Mesodermal cell (in vitro differentiated cells): ENCODE data around the gene NRDE2.
"Not testable (repeated sequence)": the region's sequence is repeated elsewhere in the genome, so short reads cannot be mapped to it uniquely, and the experiment has no call there.

ENCODE experiments used
- H3K27ac ChIP-seq: 2 replicates; pipeline ENCODE4 v1.7.0; 2013; ENCODE audit warnings: mild to moderate bottlenecking, low read depth, low read length, moderate library complexity; ENCODE audit not compliant: severe bottlenecking
- H3K36me3 ChIP-seq: 2 replicates; pipeline ENCODE4 v1.7.1; 2013; ENCODE audit warnings: mild to moderate bottlenecking, low read length, moderate library complexity; ENCODE audit not compliant: control insufficient read depth, insufficient read depth
- H3K4me1 ChIP-seq: one replicate; pipeline ENCODE4 v1.7.1; 2013; ENCODE audit warnings: mild to moderate bottlenecking, low read length; ENCODE audit not compliant: insufficient read depth, control insufficient read depth, poor library complexity, severe bottlenecking
- H3K4me3 ChIP-seq: 2 replicates; pipeline ENCODE4 v1.7.0; 2013; ENCODE audit warnings: low read length, control low read depth, mild to moderate bottlenecking; ENCODE audit not compliant: insufficient read depth, poor library complexity, severe bottlenecking; ENCODE audit errors: extremely low read depth
- H3K9me3 ChIP-seq: 2 replicates; pipeline ENCODE4 v1.7.1; 2013; ENCODE audit warnings: mild to moderate bottlenecking, low read length, moderate library complexity; ENCODE audit not compliant: control insufficient read depth
- WGBS, 2 experiments: methylation state at CpG; one replicate each; pipeline ENCODE4 v1.1.5; 2013; ENCODE audit warnings: missing lambda C conversion rate in 2 of 2; ENCODE audit not compliant: insufficient coverage in 2 of 2; 5-methylcytosine and 5-hydroxymethylcytosine counted together

The NRDE2 gene

DNA sequence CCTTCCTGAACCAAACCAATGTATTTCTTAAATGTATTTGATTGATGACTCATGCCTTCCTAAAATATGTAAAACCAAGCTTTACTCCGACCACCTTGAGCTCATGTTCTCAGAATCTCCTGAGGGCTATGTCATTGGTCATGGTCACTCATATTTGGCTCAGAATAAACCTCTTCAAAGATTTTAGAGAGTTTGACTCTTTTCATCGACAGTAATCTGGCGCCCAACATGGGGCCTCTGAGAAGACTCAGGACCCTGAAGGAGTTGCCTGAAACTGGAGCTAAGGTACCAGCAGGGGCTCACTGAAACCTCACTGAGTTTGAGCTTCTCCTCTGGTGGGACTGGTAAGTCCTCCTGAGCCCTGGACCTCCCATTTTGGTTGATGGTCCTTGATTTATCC is 92.6 kb downstream of the NRDE2 start:
- Histone ChIP-seq H3K36me3 (no peaks in the 10 kb centered on the region), H3K4me1 (no peaks in the 10 kb centered on the region), H3K9me3 (peaks cover 35% of the 10 kb centered on the region), H3K27ac (no peak overlapping the region), H3K4me3 (no peak overlapping the region)
- WGBS, 2 experiments = 67 to 75% methylated on average over 3 of the region's 3 CpGs

DNA sequence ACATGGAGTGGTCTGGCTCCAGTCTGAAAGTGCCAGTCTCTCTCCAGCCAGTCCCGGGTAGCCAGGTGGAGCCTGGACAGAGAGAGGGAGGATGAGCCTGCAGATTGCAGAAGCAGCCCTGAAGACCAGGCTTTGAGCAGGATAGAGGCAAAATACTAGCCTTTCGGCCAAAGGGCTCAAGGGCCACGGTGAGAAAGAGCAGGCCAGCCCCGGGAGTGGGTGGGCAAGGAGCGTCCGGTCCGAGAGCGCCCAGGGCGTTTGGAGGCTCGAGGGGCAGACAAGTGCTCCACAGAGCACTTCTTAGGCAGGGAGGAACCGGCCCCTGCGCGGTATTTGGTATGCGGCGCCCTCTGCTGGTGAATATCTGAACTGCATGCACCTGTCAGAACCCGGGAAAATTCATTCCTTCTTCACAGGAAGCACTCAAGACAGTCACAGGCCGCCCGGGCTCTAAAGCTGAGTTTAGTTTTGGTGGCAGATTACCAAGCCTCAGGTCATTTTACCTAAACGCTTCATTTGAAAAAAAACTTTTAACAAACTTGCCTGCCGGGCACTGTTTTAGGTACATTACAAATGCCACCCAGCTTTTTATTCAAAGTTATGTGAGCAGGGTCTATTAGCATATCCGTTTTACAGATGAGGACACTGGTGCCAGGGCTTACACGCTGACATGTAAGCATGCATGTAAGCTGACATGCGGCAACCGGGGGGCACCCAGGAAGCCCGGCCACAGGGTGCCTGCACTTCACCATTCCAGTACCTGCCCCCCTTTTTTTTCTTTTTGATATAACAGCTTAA is 96.4 kb downstream of the NRDE2 start:
- Histone ChIP-seq H3K36me3 (no peaks in the 10 kb centered on the region), H3K9me3 (peaks cover 26% of the 10 kb centered on the region), H3K4me3 (no peak overlapping the region), H3K27ac (no peak overlapping the region), H3K4me1 (no peaks in the 10 kb centered on the region)
- 17 to 26% methylated on average over 19 to 20 of the region's 25 CpGs for WGBS, 2 experiments

DNA sequence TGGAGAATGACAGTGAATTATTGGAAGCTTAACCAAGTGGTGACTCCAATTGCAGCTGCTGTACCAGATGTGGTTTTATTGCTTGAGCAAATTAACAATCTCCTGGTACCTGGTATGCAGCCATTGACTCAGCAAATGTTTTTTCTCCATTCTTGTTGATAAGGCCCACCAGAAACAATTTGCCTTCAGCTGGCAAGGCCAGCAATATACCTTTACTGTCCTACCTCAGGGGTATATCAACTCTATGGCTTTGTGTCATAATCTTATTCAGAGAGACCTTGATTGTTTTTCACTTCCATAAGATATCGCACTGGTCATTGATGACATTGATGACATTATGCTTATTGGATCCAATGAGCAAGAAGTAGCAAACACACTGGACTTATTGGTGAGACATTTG is 101.8 kb downstream of the NRDE2 start:
- H3K9me3 ChIP-seq, H3K4me1 ChIP-seq, H3K36me3 ChIP-seq, H3K27ac ChIP-seq, H3K4me3 ChIP-seq: not testable (repeated sequence)
- 100% methylated on average over 1 of the region's 1 CpG for WGBS, 2 experiments

DNA sequence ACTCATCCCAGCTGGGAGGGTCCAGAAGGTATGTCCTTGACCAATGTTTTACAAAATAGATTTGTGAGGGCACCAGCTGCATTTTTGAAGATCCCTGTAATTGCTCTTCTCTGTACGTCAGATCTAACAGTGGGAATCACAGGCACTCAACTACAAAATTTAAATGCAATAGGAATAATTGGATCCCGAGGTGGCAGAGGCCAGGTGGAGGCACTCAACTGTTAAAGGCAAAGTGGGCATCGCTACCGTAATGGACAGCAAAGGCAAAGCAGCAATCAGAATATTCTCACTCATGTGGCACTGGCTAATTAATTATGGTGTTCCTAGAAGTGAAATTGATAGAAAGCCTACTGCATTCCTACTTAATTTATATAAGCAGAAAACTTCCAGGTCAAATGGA is 103.3 kb downstream of the NRDE2 start:
- Histone ChIP-seq H3K36me3 (no peaks in the 10 kb centered on the region), H3K9me3 (peaks cover under 1% of the 10 kb centered on the region), H3K27ac (no peak overlapping the region), H3K4me1 (no peaks in the 10 kb centered on the region), H3K4me3 (no peak overlapping the region)
- 40 to 84% methylated on average over 1 to 3 of the region's 4 CpGs for WGBS, 2 experiments
